ENCODE results near the gene CCDC40. TPM values are rescaled to one million over a fixed set of nuclear protein-coding genes. Genes with fewer than 3 reads are reported as not detected.

The CCDC40 gene
- total RNA-seq, 2 experiments from 2014 or later, result 0.64 to 0.77 TPM

DNA sequence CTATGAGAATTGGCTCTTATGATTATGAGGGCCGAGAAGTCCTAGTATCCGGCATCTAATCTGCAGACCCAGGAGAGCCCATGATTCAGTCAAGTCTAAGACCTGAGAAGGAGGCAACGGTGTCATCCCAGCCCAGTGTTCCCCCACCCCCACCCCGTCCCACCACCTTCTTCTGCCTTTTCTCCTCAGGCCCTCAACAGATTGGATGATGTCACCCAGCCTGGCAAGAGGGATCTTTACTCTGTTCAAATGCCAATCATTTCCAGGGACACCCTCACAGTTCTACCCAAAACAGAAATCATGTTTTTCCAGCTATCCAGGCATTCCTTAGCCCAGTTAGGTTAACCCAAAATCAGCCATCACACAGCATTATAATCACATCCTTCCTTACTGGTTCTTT lies 54.9 kb downstream of the CCDC40 start:
- Histone ChIP-seq H3K27me3 (ENCODE audit: control insufficient read depth in 1 of 2, insufficient read depth in 2 of 2, low read length in 2 of 2) (no peaks in the 10 kb centered on the region), H3K4me1 (ENCODE audit: insufficient read depth, low read length) (no peaks in the 10 kb centered on the region), H3K4me3 (ENCODE audit: low read length) (no peak overlapping the region), H3K36me3 (ENCODE audit: insufficient read depth, low read length) (no peaks in the 10 kb centered on the region), H3K9me3 (ENCODE audit: control insufficient read depth in 1 of 2, insufficient read depth in 1 of 2, low read length in 2 of 2) (no peaks in the 10 kb centered on the region), H3K27ac (ENCODE audit: low read depth in 1 of 2, low read length in 2 of 2) (no peak overlapping the region)
- Mint-ChIP-seq H3K4me1 (ENCODE audit: low read depth) (no peaks in the 10 kb centered on the region), H3K36me3 (ENCODE audit: low read depth) (no peaks in the 10 kb centered on the region), H3K27ac (no peak overlapping the region), H3K9me3 (no peaks in the 10 kb centered on the region), H3K27me3 (no peaks in the 10 kb centered on the region), H3K4me3 (no peak overlapping the region)
- ChIA-PET POLR2A (no interaction called here), CTCF (interaction anchor here (1.6 kb wide), 1 partner anchor 10 kb away, joined by 5 read pairs; the partner anchor contains the start of gene GAA)
- no peak for ATAC-seq (ENCODE audit: poor library complexity)
- intact Hi-C loops (cut with DNase I, micrococcal nuclease), result no loop called here
- no peak for DNase-seq
- TF ChIP-seq, protein P1, sequence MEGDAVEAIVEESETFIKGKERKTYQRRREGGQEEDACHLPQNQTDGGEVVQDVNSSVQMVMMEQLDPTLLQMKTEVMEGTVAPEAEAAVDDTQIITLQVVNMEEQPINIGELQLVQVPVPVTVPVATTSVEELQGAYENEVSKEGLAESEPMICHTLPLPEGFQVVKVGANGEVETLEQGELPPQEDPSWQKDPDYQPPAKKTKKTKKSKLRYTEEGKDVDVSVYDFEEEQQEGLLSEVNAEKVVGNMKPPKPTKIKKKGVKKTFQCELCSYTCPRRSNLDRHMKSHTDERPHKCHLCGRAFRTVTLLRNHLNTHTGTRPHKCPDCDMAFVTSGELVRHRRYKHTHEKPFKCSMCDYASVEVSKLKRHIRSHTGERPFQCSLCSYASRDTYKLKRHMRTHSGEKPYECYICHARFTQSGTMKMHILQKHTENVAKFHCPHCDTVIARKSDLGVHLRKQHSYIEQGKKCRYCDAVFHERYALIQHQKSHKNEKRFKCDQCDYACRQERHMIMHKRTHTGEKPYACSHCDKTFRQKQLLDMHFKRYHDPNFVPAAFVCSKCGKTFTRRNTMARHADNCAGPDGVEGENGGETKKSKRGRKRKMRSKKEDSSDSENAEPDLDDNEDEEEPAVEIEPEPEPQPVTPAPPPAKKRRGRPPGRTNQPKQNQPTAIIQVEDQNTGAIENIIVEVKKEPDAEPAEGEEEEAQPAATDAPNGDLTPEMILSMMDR (IDR thresholded peaks at IDR 0.05), result no peak

DNA sequence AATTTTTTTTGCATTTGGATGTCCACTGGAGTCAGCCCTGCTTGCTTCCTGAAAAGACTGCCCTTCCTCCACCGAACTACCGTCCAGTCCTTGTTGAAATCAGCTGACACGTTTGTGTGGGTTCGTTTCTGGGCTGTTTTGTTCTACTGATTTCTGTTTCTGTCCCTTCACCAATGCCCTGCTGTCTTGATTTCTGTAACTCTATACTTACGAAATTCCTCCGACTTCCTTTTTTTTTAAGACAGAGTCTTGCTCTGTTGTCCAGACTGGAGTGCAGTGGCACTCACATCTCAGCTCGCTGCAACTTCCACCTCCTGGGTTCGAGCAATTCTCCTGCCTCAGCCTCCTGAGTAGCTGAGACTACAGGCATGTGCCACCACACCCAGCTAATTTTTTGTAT lies 56.5 kb downstream of the CCDC40 start:
- no peaks in the 10 kb centered on the region for H3K9me3 Mint-ChIP-seq
- intact Hi-C loops (cut with DNase I, micrococcal nuclease), result no loop called here
- no peak overlapping the region for H3K4me3 ChIP-seq (ENCODE audit: low read length)
- H3K4me3 Mint-ChIP-seq, result no peak overlapping the region
- no peaks in the 10 kb centered on the region for H3K4me1 Mint-ChIP-seq (ENCODE audit: low read depth)
- no peaks in the 10 kb centered on the region for H3K36me3 ChIP-seq (ENCODE audit: insufficient read depth, low read length)
- no peaks in the 10 kb centered on the region for H3K27me3 Mint-ChIP-seq
- TF ChIP-seq, protein P1 (IDR thresholded peaks at IDR 0.05), result no peak
- H3K9me3 ChIP-seq (ENCODE audit: control insufficient read depth in 1 of 2, insufficient read depth in 1 of 2, low read length in 2 of 2), result no peaks in the 10 kb centered on the region
- ChIA-PET CTCF (interaction anchor here (1.6 kb wide), 1 partner anchor 9 kb away, joined by 5 read pairs; the partner anchor contains the start of gene GAA), POLR2A (interaction anchor here (1.1 kb wide), 1 partner anchor 8 kb away, joined by 3 read pairs; the partner anchor contains the start of gene GAA)
- no peak overlapping the region for H3K27ac ChIP-seq (ENCODE audit: low read depth in 1 of 2, low read length in 2 of 2)
- DNase-seq, result peak in 3 of 14 experiments; percentile 17 to 47 (median 38)
- no peaks in the 10 kb centered on the region for H3K27me3 ChIP-seq (ENCODE audit: control insufficient read depth in 1 of 2, insufficient read depth in 2 of 2, low read length in 2 of 2)
- H3K4me1 ChIP-seq (ENCODE audit: insufficient read depth, low read length), result no peaks in the 10 kb centered on the region
- no peak for ATAC-seq (ENCODE audit: poor library complexity)
- no peak overlapping the region for H3K27ac Mint-ChIP-seq
- no peaks in the 10 kb centered on the region for H3K36me3 Mint-ChIP-seq (ENCODE audit: low read depth)

DNA sequence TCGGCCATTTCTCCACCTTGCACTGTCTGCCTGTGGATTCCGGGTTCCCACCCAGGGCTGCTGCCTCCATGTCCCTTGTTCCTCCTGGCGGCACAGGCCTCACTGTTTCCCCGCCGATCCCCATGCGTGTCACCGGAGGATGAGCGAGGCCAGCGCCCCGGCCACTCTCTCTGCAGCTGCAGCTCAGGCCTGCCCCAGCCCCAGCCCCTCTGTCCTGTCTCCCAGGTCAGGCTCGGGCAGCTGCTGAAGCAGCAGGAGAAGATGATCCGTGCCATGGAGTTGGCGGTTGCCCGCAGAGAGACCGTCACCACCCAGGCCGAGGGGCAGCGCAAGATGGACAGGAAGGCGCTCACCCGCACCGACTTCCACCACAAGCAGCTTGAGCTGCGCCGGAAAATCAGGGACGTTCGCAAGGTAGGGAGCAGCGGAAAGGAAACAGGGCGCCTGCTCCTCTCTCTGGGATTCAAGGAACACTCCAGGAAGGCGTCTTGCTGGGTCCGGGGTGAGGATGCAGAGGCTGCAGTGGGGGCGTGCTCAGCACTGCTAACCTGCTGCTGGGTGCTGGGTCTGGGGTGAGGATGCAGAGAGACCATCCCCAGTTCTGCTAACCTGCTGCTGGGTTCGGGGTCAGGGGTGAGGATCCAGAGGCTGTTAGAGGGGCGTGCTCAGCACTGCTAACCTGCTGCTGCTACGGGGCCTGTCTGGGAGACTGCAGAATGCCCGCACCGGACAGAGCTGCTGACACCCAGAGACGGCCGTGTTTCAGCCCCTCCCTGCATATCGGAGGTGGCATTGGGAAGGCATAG lies 58.8 kb downstream of the CCDC40 start:
- no peak overlapping the region for H3K27ac Mint-ChIP-seq
- intact Hi-C loops (cut with DNase I, micrococcal nuclease), result no loop called here
- DNase-seq (no peak), ATAC-seq (ENCODE audit: poor library complexity) (no peak)
- ChIA-PET POLR2A (no interaction called here), CTCF (no interaction called here)
- Histone ChIP-seq H3K36me3 (ENCODE audit: insufficient read depth, low read length) (no peaks in the 10 kb centered on the region), H3K9me3 (ENCODE audit: control insufficient read depth in 1 of 2, insufficient read depth in 1 of 2, low read length in 2 of 2) (no peaks in the 10 kb centered on the region), H3K27ac (ENCODE audit: low read depth in 1 of 2, low read length in 2 of 2) (no peak overlapping the region), H3K27me3 (ENCODE audit: control insufficient read depth in 1 of 2, insufficient read depth in 2 of 2, low read length in 2 of 2) (no peaks in the 10 kb centered on the region), H3K4me1 (ENCODE audit: insufficient read depth, low read length) (peaks cover 5% of the 10 kb centered on the region), H3K4me3 (ENCODE audit: low read length) (no peak overlapping the region)
- no peaks in the 10 kb centered on the region for H3K27me3 Mint-ChIP-seq
- H3K4me1 Mint-ChIP-seq (ENCODE audit: low read depth), result peaks cover 9% of the 10 kb centered on the region
- no peaks in the 10 kb centered on the region for H3K9me3 Mint-ChIP-seq
- TF ChIP-seq, protein P1 (IDR thresholded peaks at IDR 0.05), result no peak
- H3K4me3 Mint-ChIP-seq, result no peak overlapping the region
- no peaks in the 10 kb centered on the region for H3K36me3 Mint-ChIP-seq (ENCODE audit: low read depth)

All from CD4-positive, alpha-beta T cell (primary cell).